Urothelium cell line (cell line): ENCODE results near the gene PTH2R.
"Not testable (repeated sequence)": the region's sequence is repeated elsewhere in the genome, so short reads cannot be mapped to it uniquely, and the experiment has no call there.

Experiments used
- DNase-seq: peaks from one replicate; pipeline ENCODE4 v3.0.0; 2011; ENCODE audit warnings: low spot score, mixed read lengths
- FAIRE-seq: peaks from 2 replicates; lab custom pipeline; 2011; peaks lifted over from hg19 to GRCh38; lab: Jason Lieb, UNC

PTH2R gene

GRCh38 chr2:208481945-208482344, 75.4 kb downstream of the PTH2R start:
- FAIRE-seq, DNase-seq: not testable (repeated sequence)

GRCh38 chr2:208482453-208483015, 75.9 kb downstream of the PTH2R start:
- not testable (repeated sequence) for FAIRE-seq, DNase-seq

- FAIRE-seq (no peak), DNase-seq (no peak)
These were observed 78.8 kb downstream of the PTH2R start for GRCh38 chr2:208485390-208485789.

GRCh38 chr2:208488686-208489564, 82.3 kb downstream of the PTH2R start:
- FAIRE-seq (no peak), DNase-seq (no peak)

- FAIRE-seq (no peak), DNase-seq (no peak)
These were observed 83.1 kb downstream of the PTH2R start for GRCh38 chr2:208489687-208490086.

- no peak for DNase-seq
These were observed 83.9 kb downstream of the PTH2R start for GRCh38 chr2:208490492-208490891.

GRCh38 chr2:208491641-208492040, 85.0 kb downstream of the PTH2R start:
- DNase-seq (no peak), FAIRE-seq (no peak)

More at GRCh38 chr2:208490492-208490891, 83.9 kb downstream of the PTH2R start:
- FAIRE-seq, result no peak

GRCh38 chr2:208492069-208492468, 85.5 kb downstream of the PTH2R start:
- DNase-seq (no peak), FAIRE-seq (no peak)

GRCh38 chr2:208493186-208493585, 86.6 kb downstream of the PTH2R start:
- no peak for DNase-seq
- no peak for FAIRE-seq

GRCh38 chr2:208496129-208496528, 89.5 kb downstream of the PTH2R start:
- FAIRE-seq, result no peak
- DNase-seq, result no peak

- no peak for FAIRE-seq
- no peak for DNase-seq
These were observed 94.6 kb downstream of the PTH2R start for GRCh38 chr2:208501206-208501605.

GRCh38 chr2:208502288-208502687, 95.7 kb downstream of the PTH2R start:
- no peak for FAIRE-seq
- DNase-seq, result no peak

- not testable (repeated sequence) for FAIRE-seq, DNase-seq
These were observed 98.8 kb downstream of the PTH2R start for GRCh38 chr2:208505365-208505764.

GRCh38 chr2:208509586-208509985, 103.0 kb downstream of the PTH2R start:
- FAIRE-seq, result no peak
- no peak for DNase-seq

- FAIRE-seq (no peak), DNase-seq (no peak)
These were observed 104.4 kb downstream of the PTH2R start for GRCh38 chr2:208511016-208511415.

GRCh38 chr2:208511573-208511972, 105.0 kb downstream of the PTH2R start:
- no peak for FAIRE-seq
- no peak for DNase-seq

- FAIRE-seq, result no peak
- no peak for DNase-seq
These were observed 108.5 kb downstream of the PTH2R start for GRCh38 chr2:208515099-208515498.

GRCh38 chr2:208523069-208523468, 116.5 kb downstream of the PTH2R start:
- FAIRE-seq, DNase-seq: not testable (repeated sequence)

- not testable (repeated sequence) for DNase-seq, FAIRE-seq
These were observed 118.6 kb downstream of the PTH2R start for GRCh38 chr2:208525165-208525564.

- FAIRE-seq (no peak), DNase-seq (no peak)
These were observed 123.2 kb downstream of the PTH2R start for GRCh38 chr2:208529796-208530195.

GRCh38 chr2:208531361-208531760, 124.8 kb downstream of the PTH2R start:
- DNase-seq, result no peak
- no peak for FAIRE-seq

- FAIRE-seq, DNase-seq: not testable (repeated sequence)
These were observed 129.0 kb downstream of the PTH2R start for GRCh38 chr2:208535578-208535977.
